Smooth muscle cell (in vitro differentiated cells): ENCODE data around the gene HEYL. TPM values are rescaled to one million over a fixed set of nuclear protein-coding genes. Genes with fewer than 3 reads are reported as not detected.

ENCODE experiments used
- DNase-seq: peaks from one replicate; lab custom pipeline; 2025; ENCODE audit not compliant: unreplicated experiment; lab: John Stamatoyannopoulos, UW
- H2AFZ ChIP-seq: fragments of 200-600 bp; sonication (generic); 2 replicates; pipeline ENCODE4 v1.6.0; 2016; ENCODE audit warnings: antibody characterized with exemption, low read depth, mild to moderate bottlenecking
- H3F3A ChIP-seq: fragments of 200-600 bp; sonication (generic); 2 replicates; pipeline ENCODE4 v1.6.0; 2017; ENCODE audit warnings: antibody characterized with exemption, low read depth
- H3K27ac ChIP-seq: fragments of 200-600 bp; sonication (generic); 2 replicates; pipeline ENCODE4 v1.5.1; 2016; ENCODE audit warnings: low read depth, mild to moderate bottlenecking
- H3K27me3 ChIP-seq: fragments of 200-600 bp; sonication (generic); 2 replicates; pipeline ENCODE4 v1.6.1; 2016; ENCODE audit warnings: low read depth, mild to moderate bottlenecking
- H3K36me3 ChIP-seq: fragments of 200-600 bp; sonication (generic); 2 replicates; pipeline ENCODE4 v1.5.1; 2016; ENCODE audit warnings: low read depth
- H3K4me1 ChIP-seq: fragments of 200-600 bp; sonication (generic); 2 replicates; pipeline ENCODE4 v1.5.1; 2016; ENCODE audit warnings: low read depth
- H3K4me2 ChIP-seq: fragments of 200-600 bp; sonication (generic); 2 replicates; pipeline ENCODE4 v1.6.0; 2016; ENCODE audit warnings: mild to moderate bottlenecking
- H3K4me3 ChIP-seq: fragments of 200-600 bp; sonication (generic); 2 replicates; pipeline ENCODE4 v1.5.1; 2016; ENCODE audit warnings: mild to moderate bottlenecking
- H3K79me2 ChIP-seq: fragments of 200-600 bp; sonication (generic); 2 replicates; pipeline ENCODE4 v1.6.0; 2016; ENCODE audit warnings: low read depth, mild to moderate bottlenecking
- H3K9ac ChIP-seq: fragments of 200-600 bp; sonication (generic); 2 replicates; pipeline ENCODE4 v1.6.0; 2016; ENCODE audit warnings: low read depth
- H3K9me3 ChIP-seq: fragments of 200-600 bp; sonication (generic); replicated peaks from 2 replicates; pipeline ENCODE4 v1.5.1; 2016; ENCODE audit warnings: low read depth
- H4K20me1 ChIP-seq: fragments of 200-600 bp; sonication (generic); 2 replicates; pipeline ENCODE4 v1.6.0; 2016; ENCODE audit warnings: low read depth
- CTCF ChIP-seq: fragments of 200-600 bp; sonication (generic); IDR thresholded peaks from 2 replicates; pipeline ENCODE4 v1.5.1; 2017; ENCODE audit warnings: borderline replicate concordance, mild to moderate bottlenecking, antibody characterized with exemption; ENCODE audit not compliant: insufficient read depth, poor library complexity, severe bottlenecking
- WGBS: methylation state at CpG from one replicate; pipeline ENCODE4 v1.1.7; 2016; ENCODE audit warnings: low lambda C conversion rate; 5-methylcytosine and 5-hydroxymethylcytosine counted together
- polyA plus RNA-seq: library from polyadenylated mRNA; unstranded; fragments of >200 nt; fragmentation: Nextera tagmentation; extraction: Ambion mirVana; gene quantifications from 2 replicates; pipeline ENCODE4 v1.2.1, GENCODE V29; 2016
- total RNA-seq: library from RNA; depleted of rRNA; stranded (reverse); fragments of >200 nt; gene quantifications from 2 replicates; pipeline ENCODE4 v1.2.3, GENCODE V29; 2014

HEYL gene
- total and polyA plus RNA-seq, 2 experiments from 2014 or later, result 7.8 to 16.5 TPM

DNA sequence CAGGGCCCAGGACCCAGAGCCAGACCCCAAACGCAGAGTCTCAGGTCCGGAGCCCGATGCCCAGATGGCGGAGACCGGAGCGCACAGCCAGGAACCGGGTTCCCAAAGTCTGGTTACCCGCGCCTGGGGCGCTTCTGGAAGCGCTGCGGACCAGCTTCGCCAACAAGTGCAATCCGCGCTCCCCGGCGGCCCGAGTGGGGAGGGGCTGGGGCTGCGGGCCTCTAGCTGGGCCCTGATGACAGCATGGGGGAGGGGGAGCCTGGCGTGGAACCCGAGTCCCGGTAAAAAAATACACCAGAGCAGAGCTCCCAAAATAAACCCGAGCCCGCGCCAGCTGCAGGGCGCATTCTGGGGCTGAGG lies 32.0 kb upstream of the HEYL start:
- no peak for DNase-seq
- Histone ChIP-seq H3K27ac (no peak overlapping the region), H3K4me3 (peak overlapping the region; percentile 52), H3K79me2 (no peaks in the 10 kb centered on the region), H3K9me3 (no peaks in the 10 kb centered on the region), H2AFZ (no peak overlapping the region), H4K20me1 (no peaks in the 10 kb centered on the region), H3K4me1 (no peaks in the 10 kb centered on the region), H3F3A (no peaks in the 10 kb centered on the region), H3K36me3 (no peaks in the 10 kb centered on the region), H3K9ac (no peak overlapping the region), H3K4me2 (peak overlapping the region; percentile 90), H3K27me3 (peaks cover 92% of the 10 kb centered on the region)
- TF ChIP-seq CTCF, result no peak
- 12% methylated on average over 18 of the region's 26 CpGs for WGBS

- Histone ChIP-seq H3K9ac (no peak overlapping the region), H2AFZ (no peak overlapping the region), H3K27ac (no peak overlapping the region), H3K4me2 (no peak overlapping the region), H4K20me1 (no peaks in the 10 kb centered on the region), H3K4me3 (no peak overlapping the region), H3K9me3 (no peaks in the 10 kb centered on the region), H3K79me2 (no peaks in the 10 kb centered on the region), H3F3A (no peaks in the 10 kb centered on the region), H3K4me1 (no peaks in the 10 kb centered on the region), H3K27me3 (peaks cover 99% of the 10 kb centered on the region), H3K36me3 (no peaks in the 10 kb centered on the region)
- 10% methylated on average over 1 of the region's 1 CpG for WGBS
- DNase-seq, result no peak
- no peak for TF ChIP-seq CTCF
These were observed 31.2 kb upstream of the HEYL start for GRCh38 chr1:39670689-39671088.

DNA sequence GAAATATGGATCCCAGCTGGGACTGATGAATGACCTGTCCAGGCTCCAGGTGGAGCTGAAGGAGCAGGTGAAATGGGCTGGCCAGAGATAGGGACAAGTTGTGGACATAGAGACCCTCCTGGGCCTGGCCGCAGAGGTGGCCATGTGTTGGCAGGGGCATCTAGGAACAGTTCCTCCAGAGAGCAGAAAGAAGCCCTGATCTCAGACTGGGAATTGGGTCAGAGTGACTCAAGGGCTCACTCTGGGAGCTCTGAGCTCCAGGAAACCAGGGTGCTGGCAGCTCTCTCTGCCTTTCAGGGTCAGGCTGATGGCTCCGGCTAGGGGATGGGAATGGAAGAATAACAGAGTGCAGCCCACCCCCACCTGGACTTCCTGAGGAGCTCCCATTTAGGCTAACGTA lies 29.5 kb upstream of the HEYL start:
- no peaks in the 10 kb centered on the region for H3K4me1 ChIP-seq
- 91% methylated on average over 3 of the region's 3 CpGs for WGBS
- no peak overlapping the region for H3K4me2 ChIP-seq
- H3F3A ChIP-seq, result no peaks in the 10 kb centered on the region
- DNase-seq, result no peak
- no peaks in the 10 kb centered on the region for H3K79me2 ChIP-seq
- no peak overlapping the region for H3K4me3 ChIP-seq
- H3K9ac ChIP-seq, result no peak overlapping the region
- no peak overlapping the region for H2AFZ ChIP-seq
- no peaks in the 10 kb centered on the region for H3K36me3 ChIP-seq
- no peak for TF ChIP-seq CTCF
- no peaks in the 10 kb centered on the region for H3K9me3 ChIP-seq
- no peaks in the 10 kb centered on the region for H4K20me1 ChIP-seq
- no peak overlapping the region for H3K27ac ChIP-seq
- peaks cover 91% of the 10 kb centered on the region for H3K27me3 ChIP-seq

GRCh38 chr1:39668111-39668510 lies 28.7 kb upstream of the HEYL start:
- peaks cover 83% of the 10 kb centered on the region for H3K27me3 ChIP-seq
- no peaks in the 10 kb centered on the region for H4K20me1 ChIP-seq
- no peak for TF ChIP-seq CTCF
- no peaks in the 10 kb centered on the region for H3K4me1 ChIP-seq
- no peak overlapping the region for H3K4me2 ChIP-seq
- no peak overlapping the region for H3K27ac ChIP-seq
- H2AFZ ChIP-seq, result no peak overlapping the region
- H3K9ac ChIP-seq, result no peak overlapping the region
- H3K9me3 ChIP-seq, result no peaks in the 10 kb centered on the region
- 72% methylated on average over 3 of the region's 3 CpGs for WGBS
- no peak for DNase-seq
- no peaks in the 10 kb centered on the region for H3F3A ChIP-seq
- no peak overlapping the region for H3K4me3 ChIP-seq
- no peaks in the 10 kb centered on the region for H3K79me2 ChIP-seq
- no peaks in the 10 kb centered on the region for H3K36me3 ChIP-seq
